HUES6 (cell line): Measurements from ENCODE around the gene EFNA2.
A peak's percentile ranks its signal among the peaks of the same experiment; 100 is the strongest.

Experiments
- H3K27ac ChIP-seq: 2 replicates; pipeline ENCODE4 v1.7.0; 2013; ENCODE audit warnings: low read depth, mild to moderate bottlenecking, low read length, inconsistent platforms
- H3K27me3 ChIP-seq: 2 replicates; pipeline ENCODE4 v1.6.1; 2013; ENCODE audit warnings: low read length; ENCODE audit not compliant: control insufficient read depth, insufficient read depth
- H3K36me3 ChIP-seq: 2 replicates; pipeline ENCODE4 v1.6.1; 2013; ENCODE audit warnings: low read length; ENCODE audit not compliant: control insufficient read depth, insufficient read depth
- H3K4me1 ChIP-seq: 2 replicates; pipeline ENCODE4 v1.6.1; 2013; ENCODE audit warnings: low read length; ENCODE audit not compliant: control insufficient read depth, insufficient read depth
- H3K4me3 ChIP-seq: 2 replicates; pipeline ENCODE4 v1.5.1; 2013; ENCODE audit warnings: low read depth, low read length
- H3K9ac ChIP-seq: one replicate; pipeline ENCODE4 v1.6.1; 2013; ENCODE audit warnings: mild to moderate bottlenecking, low read length
- H3K9me3 ChIP-seq: 2 replicates; pipeline ENCODE4 v1.6.1; 2013; ENCODE audit warnings: low read depth, low read length; ENCODE audit not compliant: control insufficient read depth, insufficient read depth

The EFNA2 gene

DNA sequence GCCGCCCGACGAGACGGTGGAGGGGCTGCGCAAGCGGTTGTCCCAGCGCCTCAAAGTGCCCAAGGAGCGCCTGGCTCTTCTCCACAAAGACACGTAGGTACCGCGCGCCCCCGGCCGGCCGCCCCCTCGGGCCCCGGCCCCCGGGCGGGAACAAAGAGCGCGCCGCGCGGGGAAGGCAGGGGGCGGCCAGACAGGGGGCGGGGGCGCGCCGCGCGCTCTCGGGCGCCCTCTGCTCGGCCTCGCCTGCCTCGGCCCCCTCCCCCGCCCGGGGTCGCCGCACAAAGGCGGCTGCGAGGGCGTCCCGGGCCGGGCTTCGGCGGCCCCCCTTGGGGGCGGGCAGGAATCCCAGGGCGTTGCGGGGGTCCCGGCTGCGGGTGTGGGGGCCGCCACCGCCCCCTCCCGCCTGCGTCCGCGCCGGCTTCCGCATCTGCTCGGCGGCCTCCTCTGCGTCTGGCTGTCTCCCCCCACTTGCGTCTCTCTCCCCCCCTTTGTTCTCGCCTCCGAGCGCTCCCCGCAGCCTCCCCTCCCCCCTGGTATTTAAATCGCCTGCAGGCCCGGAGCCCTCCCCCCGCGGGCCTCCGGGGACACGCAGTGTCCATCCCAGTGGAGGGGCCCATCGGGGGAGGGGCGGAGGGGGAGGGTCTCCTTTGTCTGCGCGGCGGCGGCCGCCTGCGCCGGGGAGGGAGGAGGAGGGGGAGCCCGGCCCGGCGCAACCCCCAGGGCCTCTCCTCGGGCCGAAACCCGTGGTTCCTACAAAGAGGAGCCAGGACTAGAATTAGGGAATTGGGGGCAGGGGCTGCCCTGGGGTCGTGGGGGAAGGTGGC, 35.0 kb upstream of the EFNA2 start:
- H3K4me3 ChIP-seq = peak overlapping the region; percentile 71
- no peaks in the 10 kb centered on the region for H3K9me3 ChIP-seq
- peaks cover 20% of the 10 kb centered on the region for H3K4me1 ChIP-seq
- no peaks in the 10 kb centered on the region for H3K27me3 ChIP-seq
- H3K27ac ChIP-seq = peak overlapping the region; percentile 93
- H3K36me3 ChIP-seq = peaks cover 45% of the 10 kb centered on the region
- peak overlapping the region; percentile 96 for H3K9ac ChIP-seq

DNA sequence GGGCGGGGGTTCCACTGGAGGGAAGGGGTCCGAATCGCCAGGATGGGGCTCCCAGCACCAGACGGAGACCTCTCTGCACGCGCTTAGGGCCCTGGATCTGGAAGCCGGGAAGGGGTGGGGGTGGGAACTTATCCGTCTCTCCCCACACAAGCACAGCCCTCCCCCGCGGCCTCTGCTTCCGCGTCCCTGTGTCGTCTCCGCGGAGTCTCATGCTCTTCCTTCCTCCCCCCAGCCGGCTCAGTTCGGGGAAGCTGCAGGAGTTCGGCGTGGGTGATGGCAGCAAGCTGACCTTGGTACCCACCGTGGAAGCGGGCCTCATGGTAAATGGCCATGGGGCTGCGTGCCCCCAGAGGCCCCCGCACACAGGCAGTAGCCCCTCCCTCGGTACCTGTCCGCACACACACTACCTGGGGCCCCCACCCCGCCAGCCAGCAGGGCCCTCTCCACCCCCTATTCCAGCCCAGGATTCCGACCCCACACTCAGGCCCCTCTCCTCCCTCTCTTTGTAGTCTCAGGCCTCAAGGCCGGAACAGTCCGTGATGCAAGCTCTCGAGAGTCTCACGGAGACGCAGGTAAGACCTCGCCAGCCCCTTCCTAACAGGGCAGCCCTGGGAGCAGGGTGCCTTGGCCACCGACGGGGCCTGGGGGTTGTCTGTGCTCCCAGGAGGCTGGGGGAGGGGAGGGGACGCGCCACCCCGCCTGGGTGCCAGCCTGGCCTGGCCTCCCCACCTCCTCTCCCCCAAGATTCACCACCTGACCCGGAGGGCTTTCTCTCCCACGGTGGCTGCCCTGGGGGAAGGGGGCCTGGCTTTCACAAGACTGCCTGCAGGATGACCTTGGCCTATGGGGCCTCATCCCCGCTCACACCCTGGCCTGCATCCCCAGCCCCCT, 34.1 kb upstream of the EFNA2 start:
- Histone ChIP-seq H3K4me1 (peaks cover 18% of the 10 kb centered on the region), H3K36me3 (peaks cover 50% of the 10 kb centered on the region), H3K27ac (peak overlapping the region; percentile 93), H3K9me3 (no peaks in the 10 kb centered on the region), H3K9ac (peak overlapping the region; percentile 96), H3K27me3 (no peaks in the 10 kb centered on the region), H3K4me3 (peak overlapping the region; percentile 71)

DNA sequence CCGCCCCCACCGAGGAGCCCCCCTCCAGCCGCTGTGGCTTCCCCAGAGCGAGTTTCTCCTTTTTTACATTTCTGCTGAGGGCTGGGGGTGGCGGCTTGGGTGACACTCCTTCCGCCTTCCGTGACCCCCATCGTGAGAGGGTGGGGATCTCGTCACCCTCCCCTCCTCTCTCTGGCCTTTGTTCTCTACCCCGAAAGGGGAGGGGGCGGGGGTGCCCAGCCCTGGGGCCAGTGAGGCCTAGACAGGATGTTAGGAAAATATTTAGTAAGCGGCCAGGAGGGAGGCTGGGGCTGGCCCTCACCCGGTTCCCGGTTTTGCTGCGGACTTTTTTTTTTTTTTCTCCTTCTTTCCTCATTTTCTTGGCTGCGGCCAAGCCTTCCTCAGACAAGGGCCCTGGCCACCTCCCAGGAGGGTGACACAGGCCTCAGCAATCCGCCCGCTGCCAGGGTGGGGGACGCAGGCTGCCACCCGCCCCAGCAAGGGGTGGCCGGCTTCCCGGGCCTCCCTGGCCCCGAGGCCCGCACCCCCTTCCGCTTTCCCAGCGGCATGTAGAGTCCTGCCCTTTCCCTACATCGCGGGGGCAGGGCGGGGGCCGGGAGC, 33.4 kb upstream of the EFNA2 start:
- Histone ChIP-seq H3K4me1 (peaks cover 24% of the 10 kb centered on the region), H3K27ac (peak overlapping the region; percentile 93), H3K27me3 (no peaks in the 10 kb centered on the region), H3K4me3 (peak overlapping the region; percentile 71), H3K36me3 (peaks cover 57% of the 10 kb centered on the region), H3K9ac (peak overlapping the region; percentile 75), H3K9me3 (no peaks in the 10 kb centered on the region)

DNA sequence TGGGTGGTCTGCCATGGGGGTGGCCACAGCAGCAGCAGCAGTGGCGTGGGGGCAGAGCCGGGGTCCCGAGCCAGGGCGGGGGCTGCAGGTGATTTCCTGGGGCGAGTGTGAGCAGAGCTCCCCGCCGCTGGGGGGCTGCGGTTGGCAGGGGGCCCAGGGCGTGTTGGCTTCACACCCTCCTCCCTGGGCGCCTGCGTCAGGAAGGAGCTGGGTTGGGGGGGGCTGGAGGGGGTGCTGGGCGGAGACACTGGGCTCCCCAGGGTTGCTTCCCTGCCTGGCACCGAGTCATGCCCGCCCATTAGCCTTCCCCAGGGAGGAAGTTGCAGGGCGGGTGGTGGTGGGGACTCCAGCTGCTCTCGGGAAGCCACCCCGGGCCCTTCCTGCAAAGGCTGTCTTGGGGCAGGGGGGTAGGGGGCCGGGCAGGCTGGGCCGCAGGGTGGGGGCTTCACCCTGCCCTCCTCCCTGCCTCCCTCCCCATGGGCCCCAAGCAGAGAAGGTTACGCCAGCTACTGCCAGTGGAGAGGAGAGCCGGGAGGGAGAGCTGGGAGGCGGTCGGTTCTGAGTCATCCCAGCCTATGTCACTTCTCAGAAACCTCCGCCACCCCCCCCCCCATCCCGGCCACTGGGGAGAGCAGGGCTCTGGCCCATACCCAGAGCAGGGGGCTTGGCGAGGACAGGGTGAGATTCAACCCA, 32.7 kb upstream of the EFNA2 start:
- peak overlapping the region; percentile 75 for H3K9ac ChIP-seq
- H3K27me3 ChIP-seq = no peaks in the 10 kb centered on the region
- H3K36me3 ChIP-seq = peaks cover 63% of the 10 kb centered on the region
- H3K27ac ChIP-seq = peak overlapping the region; percentile 93
- no peaks in the 10 kb centered on the region for H3K9me3 ChIP-seq
- H3K4me3 ChIP-seq = peak overlapping the region; percentile 71; the same call in 1 of the 2 replicates
- peaks cover 27% of the 10 kb centered on the region for H3K4me1 ChIP-seq

- peaks cover 31% of the 10 kb centered on the region for H3K4me1 ChIP-seq
- peak overlapping the region; percentile 41 for H3K9ac ChIP-seq
- no peaks in the 10 kb centered on the region for H3K9me3 ChIP-seq
- no peaks in the 10 kb centered on the region for H3K27me3 ChIP-seq
- H3K27ac ChIP-seq = peak overlapping the region; percentile 93; the same call in 1 of the 2 replicates
- H3K36me3 ChIP-seq = peaks cover 69% of the 10 kb centered on the region
- H3K4me3 ChIP-seq = no peak overlapping the region; the same call in 1 of the 2 replicates
Observed at GRCh38 chr19:1253514-1254080, 32.1 kb upstream of the EFNA2 start.

DNA sequence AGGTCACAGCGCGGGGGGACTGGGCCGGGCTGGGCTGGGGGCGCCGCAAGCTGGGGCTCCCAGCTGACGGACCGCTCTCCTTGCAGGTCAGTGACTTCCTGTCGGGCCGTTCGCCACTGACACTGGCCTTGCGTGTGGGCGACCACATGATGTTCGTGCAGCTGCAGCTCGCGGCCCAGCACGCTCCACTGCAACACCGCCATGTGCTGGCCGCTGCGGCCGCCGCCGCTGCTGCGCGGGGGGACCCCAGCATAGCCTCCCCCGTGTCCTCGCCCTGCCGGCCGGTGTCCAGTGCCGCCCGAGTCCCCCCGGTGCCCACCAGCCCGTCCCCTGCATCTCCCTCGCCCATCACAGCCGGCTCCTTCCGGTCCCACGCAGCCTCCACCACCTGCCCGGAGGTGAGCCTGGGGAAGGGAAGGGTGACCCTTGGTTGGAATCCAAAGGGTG, 31.6 kb upstream of the EFNA2 start:
- peaks cover 35% of the 10 kb centered on the region for H3K4me1 ChIP-seq
- peaks cover 69% of the 10 kb centered on the region for H3K36me3 ChIP-seq
- H3K9me3 ChIP-seq = no peaks in the 10 kb centered on the region
- no peaks in the 10 kb centered on the region for H3K27me3 ChIP-seq
- H3K9ac ChIP-seq = no peak overlapping the region
- peak overlapping the region; percentile 23; the same call in 1 of the 2 replicates for H3K27ac ChIP-seq
- no peak overlapping the region for H3K4me3 ChIP-seq

DNA sequence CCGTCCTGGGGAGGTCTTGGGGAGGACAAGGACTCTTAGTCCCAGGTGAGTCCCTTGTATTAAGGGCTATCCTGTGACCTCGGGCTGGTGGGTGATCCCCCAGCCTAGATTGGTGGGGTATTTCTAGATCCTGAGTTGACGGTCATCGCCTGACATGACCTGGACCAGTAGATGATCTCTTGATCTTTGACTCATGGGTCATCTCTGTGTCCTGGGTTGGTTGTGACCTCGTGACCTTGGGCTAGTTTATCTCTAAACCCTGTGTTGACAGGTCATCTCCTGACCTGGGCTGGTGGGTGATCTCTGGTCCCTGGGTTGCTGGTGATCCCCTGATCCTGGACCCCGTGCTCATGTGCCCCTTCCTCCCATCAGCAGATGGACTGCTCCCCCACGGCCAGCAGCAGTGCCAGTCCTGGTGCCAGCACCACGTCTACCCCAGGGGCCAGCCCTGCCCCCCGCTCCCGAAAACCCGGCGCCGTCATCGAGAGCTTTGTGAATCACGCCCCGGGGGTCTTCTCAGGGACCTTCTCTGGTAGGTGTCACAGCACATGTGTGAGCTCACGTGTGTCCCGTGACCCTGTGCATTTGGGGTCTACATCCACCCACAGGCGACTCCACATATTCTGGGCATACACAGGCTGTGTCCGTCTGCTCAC, 31.0 kb upstream of the EFNA2 start:
- H3K36me3 ChIP-seq = peaks cover 69% of the 10 kb centered on the region
- H3K4me3 ChIP-seq = no peak overlapping the region
- no peaks in the 10 kb centered on the region for H3K27me3 ChIP-seq
- peaks cover 41% of the 10 kb centered on the region for H3K4me1 ChIP-seq
- H3K9ac ChIP-seq = no peak overlapping the region
- H3K9me3 ChIP-seq = no peaks in the 10 kb centered on the region
- H3K27ac ChIP-seq = 0 out of 2 replicates have a peak overlapping the region, but pooled peaks have one; percentile 23

DNA sequence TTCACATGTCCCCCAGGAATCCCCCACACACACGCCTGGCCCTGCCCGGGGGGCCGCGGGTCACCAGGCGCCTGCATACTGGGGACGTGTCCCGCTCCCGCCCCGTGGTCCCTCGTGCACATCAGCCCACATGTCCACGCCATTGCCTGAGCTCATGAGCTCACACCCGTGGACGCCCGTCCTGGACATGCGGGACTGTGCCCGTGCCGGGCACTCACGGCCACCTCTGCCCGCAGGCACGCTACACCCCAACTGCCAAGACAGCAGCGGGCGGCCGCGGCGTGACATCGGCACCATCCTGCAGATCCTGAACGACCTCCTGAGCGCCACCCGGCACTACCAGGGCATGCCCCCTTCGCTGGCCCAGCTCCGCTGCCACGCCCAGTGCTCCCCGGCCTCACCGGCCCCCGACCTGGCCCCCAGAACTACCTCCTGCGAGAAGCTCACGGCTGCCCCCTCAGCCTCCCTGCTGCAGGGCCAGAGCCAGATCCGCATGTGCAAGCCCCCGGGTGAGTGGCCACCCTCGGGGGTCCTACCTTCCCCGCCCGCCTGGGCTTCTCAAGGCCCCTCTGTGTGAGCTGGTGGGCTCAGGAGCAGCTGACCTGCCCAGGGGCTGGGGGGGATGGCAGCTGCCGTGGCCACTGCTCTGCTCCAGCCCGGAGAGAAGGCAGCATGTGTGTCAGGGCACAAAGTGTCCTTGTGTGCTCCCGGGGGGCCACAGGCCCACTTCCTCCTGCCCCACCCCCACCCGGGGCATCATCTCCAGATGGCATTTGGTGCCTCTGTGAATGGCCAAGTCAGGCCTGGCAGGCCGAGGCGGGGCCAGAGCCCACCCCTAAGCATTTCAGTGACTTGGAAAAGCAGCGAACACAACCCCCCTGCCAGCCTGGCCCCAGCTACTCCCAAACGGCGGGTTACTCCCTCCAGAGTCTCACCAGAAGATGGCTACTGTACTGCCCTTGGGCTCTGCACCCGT, 30.2 kb upstream of the EFNA2 start:
- H3K36me3 ChIP-seq = peaks cover 67% of the 10 kb centered on the region
- no peak overlapping the region for H3K9ac ChIP-seq
- no peak overlapping the region for H3K4me3 ChIP-seq
- no peaks in the 10 kb centered on the region for H3K27me3 ChIP-seq
- H3K4me1 ChIP-seq = peaks cover 49% of the 10 kb centered on the region
- H3K9me3 ChIP-seq = no peaks in the 10 kb centered on the region
- no peak overlapping the region for H3K27ac ChIP-seq
